Ovary (tissue), 9 donors: Measurements from ENCODE around the gene ARV1. TPM values are rescaled to one million over a fixed set of nuclear protein-coding genes. Genes with fewer than 3 reads are reported as not detected.

Experiments used
- DNase-seq, 5 donors: peaks; one replicate each; pipeline ENCODE4 v3.0.0-alpha.2; 2019 to 2020
- H3K27ac ChIP-seq, 2 donors: fragments of 200-600 bp; one replicate each; pipeline versions ENCODE4 v1.5.1 to v1.8.0; 2019 to 2022
- H3K27me3 ChIP-seq: fragments of 200-600 bp; one replicate; pipeline ENCODE4 v1.8.0; 2022
- H3K36me3 ChIP-seq: fragments of 200-600 bp; sonication (generic); one replicate; pipeline ENCODE4 v1.5.1; 2019
- H3K4me1 ChIP-seq: one replicate; pipeline ENCODE4 v1.8.1; 2013; ENCODE audit warnings: mild to moderate bottlenecking, moderate library complexity; ENCODE audit not compliant: insufficient read depth
- H3K4me3 ChIP-seq: fragments of 200-600 bp; sonication (generic); one replicate; pipeline ENCODE4 v1.5.1; 2017
- H3K9me3 ChIP-seq, 2 donors: fragments of 200-600 bp in 1 of 2; sonication (generic) in 1 of 2; one replicate each; pipeline versions ENCODE4 v1.5.1 to v1.8.1; 2013 to 2019; ENCODE audit warnings: mild to moderate bottlenecking in 1 of 2, moderate library complexity in 1 of 2
- CTCF ChIP-seq, 3 donors: fragments of 450-650 bp in 2 of 3; fragments of 200-600 bp in 1 of 3; IDR thresholded peaks; one replicate each; pipeline versions ENCODE4 v1.5.1 to v1.8.0; 2016 to 2022; ENCODE audit warnings: antibody characterized with exemption in 3 of 3, mild to moderate bottlenecking in 1 of 3
- EP300 ChIP-seq: sonication (generic); formaldehyde crosslinking; IDR thresholded peaks from one replicate; pipeline ENCODE4 v1.6.1; 2017; ENCODE audit warnings: antibody characterized with exemption
- POLR2A ChIP-seq: fragments of 450-650 bp; IDR thresholded peaks from one replicate; pipeline ENCODE4 v1.6.1; 2017; ENCODE audit warnings: antibody characterized with exemption, mild to moderate bottlenecking, moderate library complexity
- WGBS, 3 donors: extraction: QIAGEN DNeasy Blood & Tissue Kit in 1 of 3; methylation state at CpG; one replicate each; pipeline versions ENCODE4 v1.1.5 to v1.1.7; 2013 to 2017; 5-methylcytosine and 5-hydroxymethylcytosine counted together
- intact Hi-C, 4 donors: fragments of 100-400 bp; cut with DNase I; formaldehyde crosslinking; loops; one replicate each; pipeline versions ENCODE4 v1.11.0 to v1.15.1; 2022 to 2023
- polyA plus RNA-seq, 2 donors: library from polyadenylated mRNA; stranded (reverse); fragments of 200-250 nt in 1 of 2; fragments of 350-450 nt in 1 of 2; fragmentation: Illumina TruSeq in 1 of 2; extraction: RNeasy Lipid Tissue Mini Kit (QIAGEN cat#74804) in 1 of 2; gene quantifications; one replicate each; pipeline ENCODE4 v1.2.3, GENCODE V29; 2013 to 2014
- total RNA-seq, 7 donors: library from RNA; depleted of rRNA in 2 of 7; stranded (reverse); fragments of >200 nt in 2 of 7; fragmentation: NEBNext Ultra II Directional in 3 of 7; extraction: Animal tissue kit (Norgen Biotek cat#: 25700) in 3 of 7; gene quantifications; one replicate each; pipeline versions ENCODE4 v1.1.0 to v1.2.4, GENCODE V29; 2016 to 2023
- donor health status: DM: no; HTN: no; CAD: no; lungs with moderate emphysema.
- donor health status: DM: no; HTN: no; CAD: no.
- donor health status: Bipolar disorder and iron deficiency.
- donor health status: DM: yes; HTN: yes; CAD: no.
- donor health status: DM: no; HTN: no; CAD: no.
- donor health status: DM: yes; HTN: yes; CAD: no.

Gene ARV1
- total and polyA plus RNA-seq, 9 donors, result 9.0 to 19.2 (median 13.1) TPM

DNA sequence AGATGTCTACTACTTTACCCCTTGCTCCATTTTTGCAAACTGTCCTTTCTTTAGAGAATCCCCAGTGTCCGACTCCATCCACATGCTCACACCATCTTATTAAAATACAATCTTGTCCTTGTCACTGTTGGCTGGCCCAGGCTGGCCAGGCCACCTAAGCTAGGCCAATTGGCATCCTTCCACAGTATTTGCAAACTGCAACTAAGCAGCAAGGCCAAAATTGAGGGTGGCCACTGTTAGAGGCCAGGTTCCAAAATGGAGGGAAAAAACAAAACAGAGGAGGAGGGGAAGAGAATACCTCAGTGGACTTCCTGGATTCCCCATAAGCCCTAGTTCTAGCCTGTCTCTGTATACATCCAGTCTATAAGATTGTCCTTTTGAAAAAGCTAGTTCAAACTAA, 56.9 kb downstream of the ARV1 start:
- Histone ChIP-seq H3K9me3 (no peaks in the 10 kb centered on the region), H3K4me1 (peaks cover 8% of the 10 kb centered on the region), H3K4me3 (no peak overlapping the region), H3K27me3 (no peaks in the 10 kb centered on the region), H3K27ac (no peak overlapping the region), H3K36me3 (no peaks in the 10 kb centered on the region)
- no peak for DNase-seq
- 94 to 100% (median 96%) methylated on average over 1 of the region's 1 CpG for WGBS, 3 donors
- TF ChIP-seq CTCF (IDR thresholded peaks at IDR 0.05), result no peak
- no peak for TF ChIP-seq EP300
- TF ChIP-seq POLR2A, result no peak
- intact Hi-C loops, result no loop called here

- 64 to 90% (median 72%) methylated on average over 5 of the region's 5 CpGs for WGBS, 3 donors
- no peaks in the 10 kb centered on the region for H3K27me3 ChIP-seq
- no peak overlapping the region for H3K27ac ChIP-seq
- H3K4me1 ChIP-seq, result peaks cover 8% of the 10 kb centered on the region
- no peak overlapping the region for H3K4me3 ChIP-seq
- TF ChIP-seq POLR2A, result no peak
- no peak for TF ChIP-seq EP300
- TF ChIP-seq CTCF (IDR thresholded peaks at IDR 0.05), result no peak
- no peak for DNase-seq
- no peaks in the 10 kb centered on the region for H3K36me3 ChIP-seq
- intact Hi-C loops, result no loop called here
- H3K9me3 ChIP-seq, result no peaks in the 10 kb centered on the region
Observed at GRCh38 chr1:231036416-231036815, 57.5 kb downstream of the ARV1 start.

DNA sequence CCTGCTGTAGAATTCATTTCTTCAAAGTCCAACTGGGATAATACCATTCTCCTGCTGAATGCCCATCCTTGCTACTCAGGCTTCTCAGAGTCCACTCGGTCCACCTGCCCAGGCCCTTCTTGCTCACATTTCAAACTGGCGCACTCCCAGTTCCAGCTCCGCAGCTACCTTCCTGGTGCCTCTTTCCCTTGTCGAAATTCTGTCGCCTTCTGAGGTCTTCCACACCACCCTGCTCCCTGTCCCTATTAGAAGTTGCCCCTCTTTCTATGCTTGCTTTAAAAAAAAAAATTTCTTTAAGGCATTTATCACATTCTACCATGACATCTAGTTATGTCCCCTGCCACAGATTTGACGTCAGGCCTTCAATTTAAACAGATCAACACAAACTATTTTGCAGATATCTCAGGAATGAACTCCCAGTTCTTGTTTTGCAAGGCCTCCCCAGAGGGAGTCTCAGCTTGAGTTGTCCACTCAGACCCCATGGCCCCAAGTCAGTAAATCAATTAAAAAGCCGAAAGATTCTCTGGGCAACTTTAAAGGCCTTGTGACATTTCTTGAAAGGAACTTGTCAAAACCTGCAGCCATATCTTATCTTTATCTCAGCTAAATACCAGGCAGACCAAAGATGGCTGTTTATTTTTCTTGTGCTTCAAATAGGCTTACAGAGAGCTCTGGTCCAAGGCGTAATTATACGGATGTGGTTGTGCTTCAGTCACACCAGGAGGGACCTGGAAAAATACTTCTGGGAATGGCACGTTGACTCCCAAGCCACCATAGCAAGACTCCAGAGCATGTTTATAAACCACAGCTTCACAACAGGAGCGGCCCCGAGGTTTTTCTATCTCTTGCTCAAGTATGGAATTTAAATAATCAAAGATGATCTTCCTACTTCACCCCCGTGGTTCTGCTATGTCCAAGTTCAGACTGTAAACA, 59.0 kb downstream of the ARV1 start:
- peaks cover 8% of the 10 kb centered on the region for H3K4me1 ChIP-seq
- no peak for DNase-seq
- no peaks in the 10 kb centered on the region for H3K9me3 ChIP-seq
- WGBS, 3 donors, result 83 to 89% (median 88%) methylated on average over 13 of the region's 13 CpGs
- intact Hi-C loops, result no loop called here
- no peaks in the 10 kb centered on the region for H3K27me3 ChIP-seq
- no peaks in the 10 kb centered on the region for H3K36me3 ChIP-seq
- no peak overlapping the region for H3K27ac ChIP-seq
- H3K4me3 ChIP-seq, result no peak overlapping the region
- TF ChIP-seq POLR2A (no peak), CTCF (IDR thresholded peaks at IDR 0.05) (no peak), EP300 (no peak)

GRCh38 chr1:231039161-231040018, 60.5 kb downstream of the ARV1 start:
- no peak for TF ChIP-seq CTCF (IDR thresholded peaks at IDR 0.05)
- TF ChIP-seq POLR2A, result no peak
- TF ChIP-seq EP300, result no peak
- H3K27me3 ChIP-seq, result no peaks in the 10 kb centered on the region
- peak overlapping the region; percentile 76 for H3K4me3 ChIP-seq
- intact Hi-C loops, result no loop called here
- H3K4me1 ChIP-seq, result peaks cover 8% of the 10 kb centered on the region
- no peaks in the 10 kb centered on the region for H3K36me3 ChIP-seq
- DNase-seq, result peak; percentile 25 to 61 (median 41)
- H3K27ac ChIP-seq, result peak overlapping the region; percentile 27 to 50
- H3K9me3 ChIP-seq, result no peaks in the 10 kb centered on the region
- 0 to 1% (median 1%) methylated on average over 50 to 91 of the region's 91 CpGs for WGBS, 3 donors
